Measurements from ENCODE around the gene RAB11A. TPM values are rescaled to one million over a fixed set of nuclear protein-coding genes. Genes with fewer than 3 reads are reported as not detected.
A peak's percentile ranks its signal among the peaks of the same experiment; 100 is the strongest.
"Not testable (repeated sequence)": the region's sequence is repeated elsewhere in the genome, so short reads cannot be mapped to it uniquely, and the experiment has no call there.

The RAB11A gene
- total RNA-seq, 2 experiments from 2014 or later: 171 to 181 TPM

- H3K27ac Mint-ChIP-seq: peak overlapping the region; percentile 96
- H3K27me3 Mint-ChIP-seq: peaks cover 4% of the 10 kb centered on the region
- CTCF ChIA-PET: interaction anchor here (0.8 to 2.2 kb wide), 10 partner anchors 12 to 259 kb away, joined by 3 to 19 read pairs (median 4); partner anchors contain the start of genes DENND4A and INTS14
- H3K9me3 Mint-ChIP-seq: peaks cover 4% of the 10 kb centered on the region
- H3K36me3 Mint-ChIP-seq: peaks cover 13% of the 10 kb centered on the region
- POLR2A ChIA-PET: interaction anchor here (0.7 to 3.2 kb wide), 10 partner anchors 7 to 815 kb away, joined by 3 to 17 read pairs (median 4); partner anchors contain the start of genes DENND4A, DIS3L, INTS14 and MAP2K1
- peak; percentile 38 for DNase-seq
- peaks cover 28% of the 10 kb centered on the region for H3K4me1 Mint-ChIP-seq (ENCODE audit: low read depth)
- peak overlapping the region; percentile 96 for H3K4me3 Mint-ChIP-seq
- intact Hi-C loops (cut with micrococcal nuclease): loop anchor here (2.0 to 5.0 kb wide), 5 partner anchors 43 to 632 kb away; partner anchors contain the start of genes DENND4A, DIS3L and RPL4
Measured at GRCh38 chr15:65869954-65870871, 922 bp downstream of the RAB11A start.

- intact Hi-C loops (cut with micrococcal nuclease): loop anchor here (1.0 to 2.0 kb wide), 2 partner anchors 16 to 46 kb away; no protein-coding TSS in a partner anchor
- DNase-seq: no peak
- peak overlapping the region; percentile 96 for H3K4me3 Mint-ChIP-seq
- peaks cover 35% of the 10 kb centered on the region for H3K4me1 Mint-ChIP-seq (ENCODE audit: low read depth)
- H3K27me3 Mint-ChIP-seq: peaks cover 4% of the 10 kb centered on the region
- H3K9me3 Mint-ChIP-seq: peaks cover 4% of the 10 kb centered on the region
- H3K36me3 Mint-ChIP-seq: peaks cover 17% of the 10 kb centered on the region
- POLR2A ChIA-PET: interaction anchor here (1.0 to 3.2 kb wide), 3 partner anchors 17 to 79 kb away, joined by 3 to 17 read pairs (median 10); partner anchors contain the start of gene DENND4A
- CTCF ChIA-PET: interaction anchor here (1.6 to 2.2 kb wide), 3 partner anchors 8 to 80 kb away, joined by 5 to 8 read pairs (median 7); partner anchors contain the start of gene DENND4A
- peak overlapping the region; percentile 96 for H3K27ac Mint-ChIP-seq
Measured at GRCh38 chr15:65870889-65871533, 1.7 kb downstream of the RAB11A start.

GRCh38 chr15:65871886-65872285 is 2.6 kb downstream of the RAB11A start:
- H3K27me3 Mint-ChIP-seq, DNase-seq, H3K27ac Mint-ChIP-seq, POLR2A ChIA-PET, H3K4me3 Mint-ChIP-seq, H3K9me3 Mint-ChIP-seq: not testable (repeated sequence)
- H3K4me1 Mint-ChIP-seq (ENCODE audit: low read depth): peaks cover 39% of the 10 kb centered on the region
- CTCF ChIA-PET: interaction anchor here (1.6 to 2.2 kb wide), 2 partner anchors 9 to 10 kb away, joined by 5 to 8 read pairs; no protein-coding TSS in a partner anchor
- intact Hi-C loops (cut with micrococcal nuclease): loop anchor here (1.0 to 2.0 kb wide), 2 partner anchors 15 to 45 kb away; no protein-coding TSS in a partner anchor
- H3K36me3 Mint-ChIP-seq: peaks cover 17% of the 10 kb centered on the region

- H3K4me3 Mint-ChIP-seq; H3K27me3 Mint-ChIP-seq; intact Hi-C loops (cut with micrococcal nuclease); DNase-seq; H3K9me3 Mint-ChIP-seq; POLR2A ChIA-PET: not testable (repeated sequence)
- H3K4me1 Mint-ChIP-seq (ENCODE audit: low read depth): peaks cover 45% of the 10 kb centered on the region
- H3K36me3 Mint-ChIP-seq: peaks cover 20% of the 10 kb centered on the region
- CTCF ChIA-PET: interaction anchor here (0.9 to 2.2 kb wide), 2 partner anchors 9 to 10 kb away, joined by 5 read pairs; no protein-coding TSS in a partner anchor
- H3K27ac Mint-ChIP-seq: peak overlapping the region; percentile 11
Measured at GRCh38 chr15:65872596-65872995, 3.3 kb downstream of the RAB11A start.

- no peak overlapping the region for H3K4me3 Mint-ChIP-seq
- CTCF ChIA-PET: interaction anchor here (0.9 to 2.2 kb wide), 2 partner anchors 8 to 11 kb away, joined by 5 read pairs; no protein-coding TSS in a partner anchor
- H3K27ac Mint-ChIP-seq: no peak overlapping the region
- H3K9me3 Mint-ChIP-seq: peaks cover 4% of the 10 kb centered on the region
- H3K4me1 Mint-ChIP-seq (ENCODE audit: low read depth): peaks cover 47% of the 10 kb centered on the region
- H3K27me3 Mint-ChIP-seq: peaks cover 4% of the 10 kb centered on the region
- POLR2A ChIA-PET: no interaction called here
- intact Hi-C loops (cut with micrococcal nuclease): no loop called here
- DNase-seq: no peak
- peaks cover 24% of the 10 kb centered on the region for H3K36me3 Mint-ChIP-seq
Measured at GRCh38 chr15:65873256-65873655, 4.0 kb downstream of the RAB11A start.

GRCh38 chr15:65875458-65875857 is 6.2 kb downstream of the RAB11A start:
- no peaks in the 10 kb centered on the region for H3K9me3 Mint-ChIP-seq
- intact Hi-C loops (cut with micrococcal nuclease): no loop called here
- ChIA-PET CTCF (interaction anchor here (0.9 kb wide), 1 partner anchor 12 kb away, joined by 4 read pairs; no protein-coding TSS in a partner anchor), POLR2A (interaction anchor here (0.6 kb wide), 1 partner anchor 23 kb away, joined by 3 read pairs; no protein-coding TSS in a partner anchor)
- H3K36me3 Mint-ChIP-seq: peaks cover 24% of the 10 kb centered on the region
- no peak for DNase-seq
- peaks cover 38% of the 10 kb centered on the region for H3K4me1 Mint-ChIP-seq (ENCODE audit: low read depth)
- no peak overlapping the region for H3K27ac Mint-ChIP-seq
- H3K4me3 Mint-ChIP-seq: no peak overlapping the region
- H3K27me3 Mint-ChIP-seq: no peaks in the 10 kb centered on the region

GRCh38 chr15:65877749-65878148 is 8.5 kb downstream of the RAB11A start:
- no peak for DNase-seq
- intact Hi-C loops (cut with micrococcal nuclease): no loop called here
- H3K4me1 Mint-ChIP-seq (ENCODE audit: low read depth): peaks cover 44% of the 10 kb centered on the region
- ChIA-PET POLR2A (interaction anchor here (0.6 to 1.2 kb wide), 4 partner anchors 8 to 267 kb away, joined by 3 to 5 read pairs (median 4); partner anchors contain the start of genes INTS14 and RAB11A), CTCF (interaction anchor here (0.6 to 1.4 kb wide), 3 partner anchors 9 to 115 kb away, joined by 3 to 7 read pairs (median 3); partner anchors contain the start of gene RAB11A)
- H3K4me3 Mint-ChIP-seq: no peak overlapping the region
- H3K27me3 Mint-ChIP-seq: no peaks in the 10 kb centered on the region
- H3K36me3 Mint-ChIP-seq: peaks cover 32% of the 10 kb centered on the region
- no peaks in the 10 kb centered on the region for H3K9me3 Mint-ChIP-seq
- no peak overlapping the region for H3K27ac Mint-ChIP-seq

- Mint-ChIP-seq H3K27ac (no peak overlapping the region), H3K9me3 (no peaks in the 10 kb centered on the region), H3K27me3 (no peaks in the 10 kb centered on the region), H3K4me1 (ENCODE audit: low read depth) (peaks cover 56% of the 10 kb centered on the region), H3K36me3 (peaks cover 40% of the 10 kb centered on the region), H3K4me3 (no peak overlapping the region)
- ChIA-PET CTCF (interaction anchor here (0.8 to 1.3 kb wide), 4 partner anchors 10 to 25 kb away, joined by 3 to 5 read pairs (median 4); partner anchors contain the start of gene RAB11A), POLR2A (interaction anchor here (0.7 kb wide), 1 partner anchor 90 kb away, joined by 3 read pairs; the partner anchor contains the start of gene DENND4A)
- DNase-seq: no peak
- intact Hi-C loops (cut with micrococcal nuclease): no loop called here
Measured at GRCh38 chr15:65881766-65882434, 12.6 kb downstream of the RAB11A start.

- POLR2A ChIA-PET: no interaction called here
Measured at GRCh38 chr15:65883571-65883970, 14.3 kb downstream of the RAB11A start.

GRCh38 chr15:65884511-65884910 is 15.2 kb downstream of the RAB11A start:
- Mint-ChIP-seq H3K27me3 (no peaks in the 10 kb centered on the region), H3K27ac (no peak overlapping the region), H3K4me1 (ENCODE audit: low read depth) (peaks cover 74% of the 10 kb centered on the region), H3K36me3 (peaks cover 48% of the 10 kb centered on the region), H3K4me3 (no peak overlapping the region), H3K9me3 (no peaks in the 10 kb centered on the region)
- intact Hi-C loops (cut with micrococcal nuclease): no loop called here
- DNase-seq: no peak
- ChIA-PET CTCF (no interaction called here), POLR2A (no interaction called here)

More at GRCh38 chr15:65883571-65883970, 14.3 kb downstream of the RAB11A start:
- Mint-ChIP-seq H3K4me1 (ENCODE audit: low read depth) (peaks cover 64% of the 10 kb centered on the region), H3K9me3 (no peaks in the 10 kb centered on the region), H3K27me3 (no peaks in the 10 kb centered on the region), H3K36me3 (peaks cover 46% of the 10 kb centered on the region), H3K4me3 (no peak overlapping the region), H3K27ac (no peak overlapping the region)
- intact Hi-C loops (cut with micrococcal nuclease): no loop called here
- DNase-seq: no peak
- CTCF ChIA-PET: no interaction called here

- H3K4me3 Mint-ChIP-seq: no peak overlapping the region
- CTCF ChIA-PET: no interaction called here
- POLR2A ChIA-PET: no interaction called here
- H3K27ac Mint-ChIP-seq: no peak overlapping the region
- peaks cover 79% of the 10 kb centered on the region for H3K4me1 Mint-ChIP-seq (ENCODE audit: low read depth)
- no peak for DNase-seq
- H3K36me3 Mint-ChIP-seq: peaks cover 46% of the 10 kb centered on the region
- intact Hi-C loops (cut with micrococcal nuclease): no loop called here
- H3K9me3 Mint-ChIP-seq: no peaks in the 10 kb centered on the region
- no peaks in the 10 kb centered on the region for H3K27me3 Mint-ChIP-seq
Measured at GRCh38 chr15:65885668-65886218, 16.5 kb downstream of the RAB11A start.

Data from activated CD4-positive, alpha-beta memory T cell treated with anti-CD3 and anti-CD28 coated beads for 36 hours (primary cell).